HEK293 (cell line): ENCODE measurements around the gene CDKAL1.

ENCODE experiments used
- CTCF ChIA-PET: fragments of 350-600 bp; formaldehyde crosslinking; extraction: SDS; loops from one replicate; lab custom pipeline; 2021; ENCODE audit warnings: antibody characterized with exemption; lab: Yijun Ruan, JAX
- POLR2A ChIA-PET: fragments of 300-600 bp; formaldehyde crosslinking; extraction: SDS; loops from one replicate; lab custom pipeline; 2020; ENCODE audit warnings: antibody characterized with exemption, inconsistent platforms; lab: Yijun Ruan, JAX
- H3K27ac ChIP-seq: fragments of 200-500 bp; sonication (Bioruptor generic); 2 replicates; pipeline ENCODE4 v1.5.1; 2014; ENCODE audit warnings: low read depth, low read length, control low read depth, inconsistent platforms; ENCODE audit errors: extremely low read depth
- H3K36me3 ChIP-seq, 2 experiments: fragments of 200-500 bp in 1 of 2; sonication (Bioruptor generic) in 1 of 2; 1 replicate in 1 of 2; 2 replicates in 1 of 2; pipeline ENCODE4 v1.5.1; 2014 to 2017; ENCODE audit warnings: inconsistent platforms in 2 of 2, low read length in 2 of 2; ENCODE audit not compliant: control insufficient read depth in 2 of 2, insufficient read depth in 1 of 2
- H3K4me1 ChIP-seq: fragments of 200-500 bp; sonication (Bioruptor generic); 2 replicates; pipeline ENCODE4 v1.5.1; 2014; ENCODE audit warnings: mild to moderate bottlenecking, low read length, inconsistent platforms; ENCODE audit not compliant: control insufficient read depth, insufficient read depth
- H3K4me3 ChIP-seq: 2 replicates; pipeline ENCODE4 v1.5.1; 2011; ENCODE audit warnings: low read depth, mild to moderate bottlenecking, control low read depth, low read length, moderate library complexity
- H3K9me3 ChIP-seq: fragments of 200-500 bp; sonication (Bioruptor generic); 2 replicates; pipeline ENCODE4 v1.5.1; 2014; ENCODE audit warnings: low read depth, low read length, inconsistent platforms; ENCODE audit not compliant: control insufficient read depth, insufficient read depth
- FEZF1 ChIP-seq: fragments of 450-650 bp; formaldehyde crosslinking; IDR thresholded peaks from 2 replicates; pipeline ENCODE4 v1.5.1; 2016; ENCODE audit warnings: missing biosample characterization, missing genetic modification characterization
- MYNN ChIP-seq: fragments of 450-650 bp; formaldehyde crosslinking; IDR thresholded peaks from 2 replicates; pipeline ENCODE4 v1.5.1; 2016; ENCODE audit warnings: missing biosample characterization, missing genetic modification characterization, borderline replicate concordance
- OSR2 ChIP-seq: fragments of 450-650 bp; formaldehyde crosslinking; IDR thresholded peaks from 2 replicates; pipeline ENCODE4 v1.5.1; 2016; ENCODE audit warnings: missing biosample characterization, missing genetic modification characterization
- OVOL3 ChIP-seq: fragments of 450-650 bp; formaldehyde crosslinking; IDR thresholded peaks from 2 replicates; pipeline ENCODE4 v1.5.1; 2016; ENCODE audit warnings: missing biosample characterization, missing genetic modification characterization
- PRDM1 ChIP-seq: fragments of 450-650 bp; formaldehyde crosslinking; IDR thresholded peaks from 2 replicates; pipeline ENCODE4; 2016; ENCODE audit warnings: missing biosample characterization, missing genetic modification characterization
- PRDM4 ChIP-seq: fragments of 450-650 bp; formaldehyde crosslinking; IDR thresholded peaks from 2 replicates; pipeline ENCODE4 v1.5.1; 2017; ENCODE audit warnings: missing biosample characterization, missing genetic modification characterization
- PRDM6 ChIP-seq: fragments of 450-650 bp; formaldehyde crosslinking; IDR thresholded peaks from 2 replicates; pipeline ENCODE4 v1.5.1; 2017; ENCODE audit warnings: missing biosample characterization, missing genetic modification characterization
- REPIN1 ChIP-seq: fragments of 450-650 bp; formaldehyde crosslinking; IDR thresholded peaks from 2 replicates; pipeline ENCODE4 v1.5.1; 2017; ENCODE audit warnings: missing biosample characterization, missing genetic modification characterization, low read depth
- SCRT2 ChIP-seq: fragments of 450-650 bp; formaldehyde crosslinking; IDR thresholded peaks from 2 replicates; pipeline ENCODE4 v1.5.1; 2016; ENCODE audit warnings: missing biosample characterization, missing genetic modification characterization
- SETDB1 ChIP-seq: IDR thresholded peaks from one replicate; pipeline ENCODE4 v1.6.1; 2017; ENCODE audit warnings: mild to moderate bottlenecking, low read length, moderate library complexity, mixed read lengths; ENCODE audit not compliant: insufficient read length
- YY2 ChIP-seq: fragments of 450-650 bp; formaldehyde crosslinking; IDR thresholded peaks from 2 replicates; pipeline ENCODE4 v1.5.1; 2016; ENCODE audit warnings: missing biosample characterization, missing genetic modification characterization
- ZBTB20 ChIP-seq: fragments of 450-650 bp; formaldehyde crosslinking; IDR thresholded peaks from 2 replicates; pipeline ENCODE4 v1.5.1; 2016; ENCODE audit warnings: missing biosample characterization, missing genetic modification characterization
- ZBTB44 ChIP-seq: fragments of 450-650 bp; IDR thresholded peaks from 2 replicates; pipeline ENCODE4 v1.5.1; 2018; ENCODE audit warnings: missing biosample characterization, mild to moderate bottlenecking, missing genetic modification characterization
- ZNF114 ChIP-seq: fragments of 450-650 bp; formaldehyde crosslinking; IDR thresholded peaks from 2 replicates; pipeline ENCODE4 v1.5.0; 2017; ENCODE audit warnings: missing biosample characterization, missing genetic modification characterization
- ZNF138 ChIP-seq: fragments of 450-650 bp; formaldehyde crosslinking; IDR thresholded peaks from 2 replicates; pipeline ENCODE4 v1.5.1; 2016; ENCODE audit warnings: missing biosample characterization, missing genetic modification characterization, borderline replicate concordance
- ZNF157 ChIP-seq: fragments of 450-650 bp; formaldehyde crosslinking; IDR thresholded peaks from 2 replicates; pipeline ENCODE4 v1.5.1; 2016; ENCODE audit warnings: missing biosample characterization, missing genetic modification characterization
- ZNF2 ChIP-seq: fragments of 450-650 bp; formaldehyde crosslinking; IDR thresholded peaks from 2 replicates; pipeline ENCODE4 v1.5.1; 2016; ENCODE audit warnings: missing biosample characterization, missing genetic modification characterization
- ZNF223 ChIP-seq: fragments of 450-650 bp; formaldehyde crosslinking; IDR thresholded peaks from 2 replicates; pipeline ENCODE4 v1.5.1; 2016; ENCODE audit warnings: missing biosample characterization, missing genetic modification characterization
- ZNF239 ChIP-seq: fragments of 450-650 bp; formaldehyde crosslinking; IDR thresholded peaks from 2 replicates; pipeline ENCODE4 v1.5.1; 2016; ENCODE audit warnings: missing biosample characterization, missing genetic modification characterization
- ZNF311 ChIP-seq: fragments of 450-650 bp; formaldehyde crosslinking; IDR thresholded peaks from 2 replicates; pipeline ENCODE4 v1.5.1; 2017; ENCODE audit warnings: missing biosample characterization, missing genetic modification characterization, borderline replicate concordance
- ZNF335 ChIP-seq: fragments of 450-650 bp; formaldehyde crosslinking; conservative IDR thresholded peaks from 2 replicates; pipeline ENCODE4 v1.5.1; 2016; ENCODE audit warnings: missing biosample characterization, missing genetic modification characterization
- ZNF362 ChIP-seq: fragments of 450-650 bp; formaldehyde crosslinking; IDR thresholded peaks from 2 replicates; pipeline ENCODE4 v1.5.1; 2016; ENCODE audit warnings: missing biosample characterization, missing genetic modification characterization
- ZNF394 ChIP-seq: fragments of 450-650 bp; formaldehyde crosslinking; IDR thresholded peaks from 2 replicates; pipeline ENCODE4 v1.5.1; 2016; ENCODE audit warnings: missing biosample characterization, missing genetic modification characterization, mild to moderate bottlenecking, moderate library complexity, borderline replicate concordance
- ZNF560 ChIP-seq: fragments of 450-650 bp; formaldehyde crosslinking; IDR thresholded peaks from 2 replicates; pipeline ENCODE4 v1.5.1; 2017; ENCODE audit warnings: missing biosample characterization, missing genetic modification characterization, borderline replicate concordance
- ZNF639 ChIP-seq: fragments of 450-650 bp; formaldehyde crosslinking; IDR thresholded peaks from 2 replicates; pipeline ENCODE4 v1.5.1; 2016; ENCODE audit warnings: missing biosample characterization, missing genetic modification characterization
- ZNF645 ChIP-seq: fragments of 450-650 bp; formaldehyde crosslinking; IDR thresholded peaks from 2 replicates; pipeline ENCODE4; 2016; ENCODE audit warnings: missing biosample characterization, missing genetic modification characterization
- ZNF670 ChIP-seq: fragments of 450-650 bp; formaldehyde crosslinking; IDR thresholded peaks from 2 replicates; pipeline ENCODE4 v1.5.1; 2016; ENCODE audit warnings: missing biosample characterization, missing genetic modification characterization, low read depth
- ZNF837 ChIP-seq: fragments of 450-650 bp; formaldehyde crosslinking; IDR thresholded peaks from 2 replicates; pipeline ENCODE4 v1.5.1; 2016; ENCODE audit warnings: missing biosample characterization, missing genetic modification characterization
- ZSCAN5A ChIP-seq: fragments of 450-650 bp; formaldehyde crosslinking; IDR thresholded peaks from 2 replicates; pipeline ENCODE4 v1.5.1; 2016; ENCODE audit warnings: missing biosample characterization, missing genetic modification characterization

The CDKAL1 gene

GRCh38 chr6:20791944-20792343 is 257.7 kb downstream of the CDKAL1 start:
- H3K4me1 ChIP-seq = no peaks in the 10 kb centered on the region; the same call in 1 of the 2 replicates
- TF ChIP-seq OSR2 = peak; percentile 25; the same call in 1 of the 2 replicates
- TF ChIP-seq ZNF645 (tag by site-specific recombination) = no peak
- no peak for TF ChIP-seq ZBTB20 (tag by site-specific recombination)
- no peak for TF ChIP-seq SCRT2 (tag by site-specific recombination)
- no peak for TF ChIP-seq ZNF114 (tag by site-specific recombination)
- no peak for TF ChIP-seq ZNF239 (tag by site-specific recombination)
- TF ChIP-seq ZNF335 (tag by site-specific recombination) = 0 out of 2 replicates have a peak, but pooled peaks have one; percentile 15
- TF ChIP-seq REPIN1 = no peak
- peak; percentile 65 for TF ChIP-seq ZBTB44 (tag by site-specific recombination)
- no peak for TF ChIP-seq ZNF362
- TF ChIP-seq YY2 (tag by site-specific recombination) = no peak
- no peak for TF ChIP-seq ZNF157 (tag by site-specific recombination)
- peak; percentile 90 for TF ChIP-seq PRDM4 (tag by site-specific recombination)
- TF ChIP-seq ZNF223 (tag by site-specific recombination) = no peak
- no peak for TF ChIP-seq ZNF138
- TF ChIP-seq ZNF639 = no peak
- peak; percentile 65 for TF ChIP-seq FEZF1 (tag by site-specific recombination)
- no peak for TF ChIP-seq SETDB1
- TF ChIP-seq ZNF394 = no peak
- no peak for TF ChIP-seq ZNF560 (tag by site-specific recombination)
- TF ChIP-seq ZSCAN5A (tag by site-specific recombination) = no peak
- no peak for TF ChIP-seq MYNN
- no peak for TF ChIP-seq ZNF311
- TF ChIP-seq ZNF837 (tag by site-specific recombination) = no peak
- peak; percentile 93 for TF ChIP-seq PRDM6 (tag by site-specific recombination)
- no peak for TF ChIP-seq ZNF670 (tag by site-specific recombination)
- TF ChIP-seq PRDM1 (tag by site-specific recombination) = no peak
- no peak for TF ChIP-seq OVOL3
- TF ChIP-seq ZNF2 (tag by site-specific recombination) = no peak

More at GRCh38 chr6:20791944-20792343, 257.7 kb downstream of the CDKAL1 start:
- no peak overlapping the region for H3K4me3 ChIP-seq
- no peaks in the 10 kb centered on the region for H3K36me3 ChIP-seq
- H3K27ac ChIP-seq = no peak overlapping the region
- CTCF ChIA-PET = no interaction called here
- H3K9me3 ChIP-seq = no peaks in the 10 kb centered on the region
- POLR2A ChIA-PET = no interaction called here
